Skeletal muscle satellite cell (primary cell): Measurements from ENCODE around the gene NKAPL.
A peak's percentile ranks its signal among the peaks of the same experiment; 100 is the strongest.

Source experiments
- H3K27me3 ChIP-seq: 2 replicates; pipeline ENCODE4 v1.7.0; 2013; ENCODE audit warnings: low read length; ENCODE audit not compliant: control insufficient read depth, insufficient read depth
- H3K36me3 ChIP-seq: 2 replicates; pipeline ENCODE4 v1.7.0; 2013; ENCODE audit warnings: mild to moderate bottlenecking, control low read depth, low read length; ENCODE audit not compliant: insufficient read depth
- H3K4me1 ChIP-seq: 2 replicates; pipeline ENCODE4 v1.7.0; 2013; ENCODE audit warnings: low read length; ENCODE audit not compliant: control insufficient read depth, insufficient read depth
- H3K4me2 ChIP-seq: 2 replicates; pipeline ENCODE4 v1.7.0; 2013; ENCODE audit warnings: mild to moderate bottlenecking, low read length
- H3K4me3 ChIP-seq: 2 replicates; pipeline ENCODE4 v1.7.0; 2013; ENCODE audit warnings: low read length
- H3K9ac ChIP-seq: 2 replicates; pipeline ENCODE4 v1.7.0; 2013; ENCODE audit warnings: mild to moderate bottlenecking, low read depth, low read length, moderate library complexity
- H3K9me3 ChIP-seq: replicated peaks from 2 replicates; pipeline ENCODE4 v1.7.0; 2013; ENCODE audit warnings: mild to moderate bottlenecking, control low read depth, low read length

Gene NKAPL

GRCh38 chr6:28251661-28252008, 7.5 kb upstream of the NKAPL start:
- H3K4me3 ChIP-seq: peak overlapping the region; percentile 87
- peak overlapping the region; percentile 87 for H3K9ac ChIP-seq
- H3K4me1 ChIP-seq: peaks cover 18% of the 10 kb centered on the region
- peak overlapping the region; percentile 92 for H3K4me2 ChIP-seq
- H3K9me3 ChIP-seq: no peaks in the 10 kb centered on the region
- H3K27me3 ChIP-seq: no peaks in the 10 kb centered on the region
- peaks cover 13% of the 10 kb centered on the region for H3K36me3 ChIP-seq

GRCh38 chr6:28252009-28252975, 6.8 kb upstream of the NKAPL start, which contains the start of gene ZKSCAN4:
Gene ZKSCAN4, minus strand, starts transcription at chr6:28252269. Its CDS starts 289 bp downstream, at chr6:28251980.
- Histone ChIP-seq H3K36me3 (peaks cover 10% of the 10 kb centered on the region), H3K9me3 (no peaks in the 10 kb centered on the region), H3K27me3 (no peaks in the 10 kb centered on the region), H3K4me3 (peak within 1 kb of the TSS; percentile 87), H3K4me1 (peaks cover 18% of the 10 kb centered on the region), H3K9ac (peak within 1 kb of the TSS; percentile 87), H3K4me2 (peak within 1 kb of the TSS; percentile 92)

- Histone ChIP-seq H3K4me3 (no peak overlapping the region), H3K9me3 (no peaks in the 10 kb centered on the region), H3K9ac (no peak overlapping the region), H3K36me3 (peaks cover 3% of the 10 kb centered on the region), H3K4me1 (peaks cover 21% of the 10 kb centered on the region), H3K4me2 (no peak overlapping the region), H3K27me3 (no peaks in the 10 kb centered on the region)
Observed at GRCh38 chr6:28254121-28254519, 5.0 kb upstream of the NKAPL start.

- Histone ChIP-seq H3K4me2 (no peak overlapping the region), H3K27me3 (no peaks in the 10 kb centered on the region), H3K36me3 (no peaks in the 10 kb centered on the region), H3K9me3 (peaks cover 5% of the 10 kb centered on the region), H3K9ac (no peak overlapping the region), H3K4me1 (peaks cover 17% of the 10 kb centered on the region), H3K4me3 (no peak overlapping the region)
Observed at GRCh38 chr6:28257042-28257441, 2.1 kb upstream of the NKAPL start.

- H3K4me2 ChIP-seq: no peak overlapping the region
- H3K36me3 ChIP-seq: no peaks in the 10 kb centered on the region
- peak overlapping the region; percentile 12 for H3K9ac ChIP-seq
- H3K9me3 ChIP-seq: peaks cover 5% of the 10 kb centered on the region
- H3K4me1 ChIP-seq: peaks cover 26% of the 10 kb centered on the region
- H3K27me3 ChIP-seq: no peaks in the 10 kb centered on the region
- no peak overlapping the region for H3K4me3 ChIP-seq
Observed at GRCh38 chr6:28263922-28264321, 4.8 kb downstream of the NKAPL start.

- Histone ChIP-seq H3K4me2 (no peak overlapping the region), H3K9me3 (no peaks in the 10 kb centered on the region), H3K4me1 (peaks cover 25% of the 10 kb centered on the region), H3K4me3 (no peak overlapping the region), H3K36me3 (no peaks in the 10 kb centered on the region), H3K9ac (no peak overlapping the region), H3K27me3 (no peaks in the 10 kb centered on the region)
Observed at GRCh38 chr6:28264834-28265401, 5.8 kb downstream of the NKAPL start.

GRCh38 chr6:28266563-28266961, 7.5 kb downstream of the NKAPL start:
- Histone ChIP-seq H3K4me3 (peak overlapping the region; percentile 84), H3K27me3 (no peaks in the 10 kb centered on the region), H3K9me3 (no peaks in the 10 kb centered on the region), H3K4me1 (peaks cover 25% of the 10 kb centered on the region), H3K9ac (peak overlapping the region; percentile 90), H3K36me3 (no peaks in the 10 kb centered on the region), H3K4me2 (peak overlapping the region; percentile 87)

- Histone ChIP-seq H3K4me1 (peaks cover 25% of the 10 kb centered on the region), H3K27me3 (no peaks in the 10 kb centered on the region), H3K4me2 (peak within 1 kb of the TSS; percentile 87), H3K9me3 (no peaks in the 10 kb centered on the region), H3K36me3 (peaks cover 4% of the 10 kb centered on the region), H3K4me3 (peak within 1 kb of the TSS; percentile 84), H3K9ac (peak within 1 kb of the TSS; percentile 90)
Observed at GRCh38 chr6:28266962-28267694, 8.0 kb downstream of the NKAPL start, which contains the start of gene ZSCAN26. Gene ZSCAN26, plus strand, starts transcription at chr6:28267143. Its CDS starts 4,777 bp downstream, at chr6:28271920.

GRCh38 chr6:28267695-28268059, 8.6 kb downstream of the NKAPL start:
- Histone ChIP-seq H3K4me3 (peak overlapping the region; percentile 84), H3K9me3 (no peaks in the 10 kb centered on the region), H3K4me1 (peaks cover 25% of the 10 kb centered on the region), H3K4me2 (peak overlapping the region; percentile 87), H3K36me3 (peaks cover 9% of the 10 kb centered on the region), H3K27me3 (no peaks in the 10 kb centered on the region), H3K9ac (peak overlapping the region; percentile 90)

- H3K36me3 ChIP-seq: peaks cover 22% of the 10 kb centered on the region
- no peak overlapping the region for H3K9ac ChIP-seq
- peaks cover 17% of the 10 kb centered on the region for H3K4me1 ChIP-seq
- H3K9me3 ChIP-seq: no peaks in the 10 kb centered on the region
- no peaks in the 10 kb centered on the region for H3K27me3 ChIP-seq
- peak overlapping the region; percentile 53 for H3K4me2 ChIP-seq
- H3K4me3 ChIP-seq: peak overlapping the region; percentile 14
Observed at GRCh38 chr6:28269492-28269891, 10.4 kb downstream of the NKAPL start.

- H3K27me3 ChIP-seq: no peaks in the 10 kb centered on the region
- H3K4me1 ChIP-seq: no peaks in the 10 kb centered on the region
- no peak overlapping the region for H3K4me3 ChIP-seq
- no peak overlapping the region for H3K4me2 ChIP-seq
- no peaks in the 10 kb centered on the region for H3K9me3 ChIP-seq
- no peak overlapping the region for H3K9ac ChIP-seq
- peaks cover 52% of the 10 kb centered on the region for H3K36me3 ChIP-seq
Observed at GRCh38 chr6:28274888-28275287, 15.8 kb downstream of the NKAPL start.
